K562 (cell line): Measurements from ENCODE around the gene DEDD. TPM values are rescaled to one million over a fixed set of nuclear protein-coding genes. Genes with fewer than 3 reads are reported as not detected.
A peak's percentile ranks its signal among the peaks of the same experiment; 100 is the strongest.

ENCODE experiments used
- BMI1 ChIP-seq: fragments of 150-350 bp; IDR thresholded peaks from 2 replicates; pipeline ENCODE4 v1.6.1; 2014; ENCODE audit warnings: low read length
- CBX2 ChIP-seq: fragments of 200-600 bp; sonication (generic); IDR thresholded peaks from one replicate; pipeline ENCODE4 v1.6.1; 2012; ENCODE audit warnings: mild to moderate bottlenecking, low read length, inconsistent platforms; ENCODE audit not compliant: insufficient read depth, poor library complexity, severe bottlenecking
- CEBPZ ChIP-seq: fragments of 150-350 bp; IDR thresholded peaks from 2 replicates; pipeline ENCODE4 v1.6.1; 2014; ENCODE audit warnings: low read depth, mild to moderate bottlenecking, low read length, borderline replicate concordance
- CREB5 ChIP-seq: fragments of 250-450 bp; sonication (Bioruptor Pico); IDR thresholded peaks from 2 replicates; pipeline ENCODE4 v1.5.0; 2020; ENCODE audit warnings: mild to moderate bottlenecking
- DACH1 ChIP-seq: fragments of 450-650 bp; IDR thresholded peaks from 2 replicates; pipeline ENCODE4 v1.6.1; 2018; ENCODE audit not compliant: partially characterized antibody
- MCM5 ChIP-seq: fragments of 450-650 bp; IDR thresholded peaks from 2 replicates; pipeline ENCODE4 v1.6.1; 2016; ENCODE audit warnings: low read depth
- MYC ChIP-seq, 2 experiments: fragments of 250-450 bp in 1 of 2; sonication (Bioruptor Pico) in 1 of 2; IDR thresholded peaks; 2 replicates each; pipeline versions ENCODE4 v1.5.1 to v1.6.1; 2012 to 2021; ENCODE audit warnings: low read depth in 2 of 2, borderline replicate concordance in 1 of 2, improper control_type of control experiment in 1 of 2, low read length in 1 of 2, mild to moderate bottlenecking in 1 of 2, moderate library complexity in 1 of 2
- POLR2G ChIP-seq: fragments of 200-400 bp; formaldehyde crosslinking; IDR thresholded peaks from 2 replicates; pipeline ENCODE4 v1.6.1; 2017; ENCODE audit warnings: low read depth, mild to moderate bottlenecking, antibody characterized with exemption, low read length, moderate library complexity
- SIN3A ChIP-seq, 2 experiments: fragments of 150-350 bp in 1 of 2; IDR thresholded peaks; 2 replicates each; pipeline ENCODE4 v1.6.1; 2011 to 2016; ENCODE audit warnings: borderline replicate concordance in 2 of 2, low read depth in 2 of 2, low read length in 2 of 2, mild to moderate bottlenecking in 2 of 2, moderate library complexity in 2 of 2; ENCODE audit not compliant: control insufficient read depth in 1 of 2
- SLC30A9 ChIP-seq: fragments of 250-450 bp; sonication (Bioruptor Pico); IDR thresholded peaks from 2 replicates; pipeline ENCODE4 v1.8.0; 2022; ENCODE audit warnings: mild to moderate bottlenecking, moderate library complexity
- TEAD4 ChIP-seq, 2 experiments: sonication (generic) in 1 of 2; formaldehyde crosslinking in 1 of 2; IDR thresholded peaks; 2 replicates each; pipeline versions ENCODE4 v1.6.1 to v1.8.0; 2012 to 2022; ENCODE audit warnings: borderline replicate concordance in 1 of 2, inconsistent platforms in 1 of 2, low read length in 1 of 2, mild to moderate bottlenecking in 1 of 2, missing genetic modification reagents in 1 of 2
- ZC3H4 ChIP-seq: sonication (generic); formaldehyde crosslinking; IDR thresholded peaks from 2 replicates; pipeline ENCODE4 v1.9.0; 2021; ENCODE audit warnings: missing genetic modification reagents, borderline replicate concordance
- ZHX1 ChIP-seq: fragments of 150-350 bp; conservative IDR thresholded peaks from 2 replicates; pipeline ENCODE4 v1.6.1; 2014; ENCODE audit warnings: low read length
- ZNF165 ChIP-seq: fragments of 250-450 bp; sonication (Bioruptor Pico); IDR thresholded peaks from 2 replicates; pipeline ENCODE4 v1.4.0; 2020; ENCODE audit warnings: borderline replicate concordance
- polyA plus RNA-seq, 8 experiments: library from polyadenylated mRNA; depleted of rRNA in 4 of 8; stranded (reverse) in 5 of 8; unstranded in 3 of 8; fragments of >200 nt; fragmentation: Nextera tagmentation in 2 of 8; fragmentation: Illumina TruSeq in 1 of 8; extraction: Ambion mirVana in 2 of 8; extraction: Trizol in 1 of 8; gene quantifications; 2 replicates each; pipeline versions ENCODE4 v1.2.1 to v1.2.3, GENCODE V29; 2011 to 2014; ENCODE audit warnings: inconsistent platforms in 1 of 8, missing spikeins in 1 of 8
- total RNA-seq, 7 experiments: library from RNA; depleted of rRNA in 6 of 7; stranded (reverse); fragments of >200 nt in 6 of 7; fragmentation: Illumina TruSeq in 2 of 7; extraction: Trizol in 2 of 7; gene quantifications; 2 replicates each; pipeline versions ENCODE4 v1.2.1 to v1.2.3, GENCODE V29; 2011 to 2021; ENCODE audit warnings: low replicate concordance in 1 of 7

Gene DEDD
- total and polyA plus RNA-seq, 9 of the 15 experiments (the other 6 are each of a cell fraction or from before 2014, with no cell fraction given), result 11.6 to 41.0 (median 16.8) TPM

- TF ChIP-seq ZHX1 (no peak), MYC (IDR thresholded peaks at IDR 0.05; ENCODE audit: low read depth, low read length) (0 out of 2 replicates have a peak, but pooled peaks have one; percentile 52), MYC (CRISPR knock-in tag; IDR thresholded peaks at IDR 0.05; ENCODE audit: borderline replicate concordance, low read depth) (no peak), BMI1 (no peak), POLR2G (no peak), CREB5 (no peak), SIN3A (IDR thresholded peaks at IDR 0.05; ENCODE audit: borderline replicate concordance in 2 of 2, control insufficient read depth in 1 of 2, low read depth in 2 of 2, low read length in 2 of 2) (no peak), MCM5 (no peak), DACH1 (no peak), ZNF165 (CRISPR knock-in tag) (no peak), ZC3H4 (CRISPR knock-in tag) (no peak), CBX2 (no peak), CEBPZ (no peak), SLC30A9 (CRISPR knock-in tag) (no peak), TEAD4 (IDR thresholded peaks at IDR 0.05; ENCODE audit: low read length) (peak; percentile 44; the same call in 1 of the 2 replicates), TEAD4 (CRISPR knock-in tag; IDR thresholded peaks at IDR 0.05; ENCODE audit: borderline replicate concordance) (no peak)
Observed at GRCh38 chr1:161162052-161162451, 29.6 kb upstream of the DEDD start (continued).
